Activated naive CD8-positive, alpha-beta T cell treated with anti-CD3 and anti-CD28 coated beads, Interleukin-2, amount 10 ng/mL, durations not matched to agents 7 days and 5 days (primary cell): Measurements from ENCODE around the gene OPA3. TPM values are rescaled to one million over a fixed set of nuclear protein-coding genes. Genes with fewer than 3 reads are reported as not detected.
"Not testable (repeated sequence)": the region's sequence is repeated elsewhere in the genome, so short reads cannot be mapped to it uniquely, and the experiment has no call there.

Experiments used
- ATAC-seq: fragments of 150-1000 bp; cut with Tn5 transposase; one replicate; pipeline ENCODE4 v1.10.0; 2021; ENCODE audit warnings: low read depth, moderate library complexity
- POLR2A ChIA-PET: fragments of 350-600 bp; sonication (Branson Sonifier 250); formaldehyde crosslinking; loops from one replicate; lab custom pipeline; 2021; ENCODE audit warnings: antibody characterized with exemption; lab: Charles Lee
- DNase-seq: peaks from one replicate; pipeline ENCODE4 v3.0.0; 2021
- H3K27ac Mint-ChIP-seq: one replicate; pipeline ENCODE4 v1.8.0; 2022; ENCODE audit warnings: mild to moderate bottlenecking, mixed read lengths
- H3K27me3 Mint-ChIP-seq: one replicate; pipeline ENCODE4 v1.8.0; 2022; ENCODE audit warnings: mild to moderate bottlenecking, moderate library complexity, mixed read lengths
- H3K36me3 Mint-ChIP-seq: one replicate; pipeline ENCODE4 v1.8.0; 2021; ENCODE audit warnings: mild to moderate bottlenecking, mixed read lengths
- H3K4me1 Mint-ChIP-seq: one replicate; pipeline ENCODE4 v1.8.0; 2021; ENCODE audit warnings: mixed read lengths
- H3K4me3 Mint-ChIP-seq: one replicate; pipeline ENCODE4 v1.8.0; 2022; ENCODE audit warnings: mild to moderate bottlenecking, moderate library complexity, mixed read lengths
- H3K9me3 Mint-ChIP-seq: one replicate; pipeline ENCODE4 v1.8.0; 2021; ENCODE audit warnings: mixed read lengths
- total RNA-seq, 2 experiments: library from RNA; stranded (reverse); gene quantifications; one replicate each; pipeline ENCODE4 v1.2.3, GENCODE V29; 2021

OPA3 gene
- total RNA-seq, 2 experiments from 2014 or later = 10.6 to 11.8 TPM

DNA sequence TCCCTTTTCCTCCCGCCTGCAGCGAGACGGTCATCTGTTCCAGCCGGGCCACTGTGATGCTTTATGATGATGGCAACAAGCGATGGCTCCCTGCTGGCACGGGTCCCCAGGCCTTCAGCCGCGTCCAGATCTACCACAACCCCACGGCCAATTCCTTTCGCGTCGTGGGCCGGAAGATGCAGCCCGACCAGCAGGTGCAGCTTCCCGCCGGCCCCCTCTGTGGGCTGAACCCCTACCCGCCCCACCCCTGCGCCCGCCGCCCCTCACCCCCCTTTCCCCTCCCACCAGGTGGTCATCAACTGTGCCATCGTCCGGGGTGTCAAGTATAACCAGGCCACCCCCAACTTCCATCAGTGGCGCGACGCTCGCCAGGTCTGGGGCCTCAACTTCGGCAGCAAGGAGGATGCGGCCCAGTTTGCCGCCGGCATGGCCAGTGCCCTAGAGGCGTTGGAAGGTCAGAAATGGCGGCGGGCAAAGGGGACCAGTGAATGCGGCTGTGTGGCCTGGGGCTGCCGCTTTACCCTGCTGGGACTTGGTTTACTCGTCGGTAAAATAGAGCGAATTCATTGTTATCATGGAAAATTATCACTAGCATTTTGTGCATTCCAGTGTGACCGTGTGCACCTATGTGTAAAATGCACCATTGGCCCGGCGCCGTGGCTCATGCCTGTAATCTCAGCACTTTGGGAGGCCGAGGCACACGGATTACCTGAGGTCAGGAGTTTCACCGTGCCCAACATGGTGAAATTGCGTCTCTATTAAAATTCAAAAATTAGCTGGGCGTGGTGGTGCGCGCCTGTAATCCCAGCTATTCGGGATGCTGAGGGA, 66.7 kb downstream of the OPA3 start:
- ATAC-seq = no peak
- H3K4me1 Mint-ChIP-seq = peaks cover 28% of the 10 kb centered on the region
- H3K36me3 Mint-ChIP-seq = peaks cover 19% of the 10 kb centered on the region
- H3K27me3 Mint-ChIP-seq = no peaks in the 10 kb centered on the region
- H3K27ac Mint-ChIP-seq = peak overlapping the region; percentile 54
- no peaks in the 10 kb centered on the region for H3K9me3 Mint-ChIP-seq
- DNase-seq = no peak
- no peak overlapping the region for H3K4me3 Mint-ChIP-seq
- POLR2A ChIA-PET = no interaction called here

DNA sequence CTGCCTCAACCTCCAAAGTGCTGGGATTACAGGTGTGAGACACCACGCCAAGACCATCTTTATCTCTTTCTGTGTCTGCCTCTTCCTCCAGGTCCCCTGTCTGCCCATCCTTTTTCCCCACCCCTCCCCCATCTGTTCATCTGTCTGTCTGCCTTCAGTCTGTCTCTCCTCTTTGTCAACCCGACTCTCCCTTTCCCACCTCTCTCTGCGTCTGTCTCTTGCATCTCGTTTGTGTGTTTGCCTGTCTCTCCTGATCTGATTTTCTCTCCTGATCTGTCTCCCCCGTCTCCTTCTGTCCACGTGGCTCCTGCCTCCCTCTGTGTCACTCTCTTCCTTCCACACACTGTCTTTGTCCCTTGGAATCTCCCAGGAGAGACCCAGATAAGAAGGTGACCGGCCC, 67.4 kb downstream of the OPA3 start:
- Mint-ChIP-seq H3K36me3 (peaks cover 20% of the 10 kb centered on the region), H3K4me1 (peaks cover 30% of the 10 kb centered on the region), H3K9me3 (no peaks in the 10 kb centered on the region), H3K27me3 (no peaks in the 10 kb centered on the region), H3K27ac (peak overlapping the region; percentile 54), H3K4me3 (no peak overlapping the region)
- DNase-seq (no peak), ATAC-seq (no peak)
- POLR2A ChIA-PET = no interaction called here

DNA sequence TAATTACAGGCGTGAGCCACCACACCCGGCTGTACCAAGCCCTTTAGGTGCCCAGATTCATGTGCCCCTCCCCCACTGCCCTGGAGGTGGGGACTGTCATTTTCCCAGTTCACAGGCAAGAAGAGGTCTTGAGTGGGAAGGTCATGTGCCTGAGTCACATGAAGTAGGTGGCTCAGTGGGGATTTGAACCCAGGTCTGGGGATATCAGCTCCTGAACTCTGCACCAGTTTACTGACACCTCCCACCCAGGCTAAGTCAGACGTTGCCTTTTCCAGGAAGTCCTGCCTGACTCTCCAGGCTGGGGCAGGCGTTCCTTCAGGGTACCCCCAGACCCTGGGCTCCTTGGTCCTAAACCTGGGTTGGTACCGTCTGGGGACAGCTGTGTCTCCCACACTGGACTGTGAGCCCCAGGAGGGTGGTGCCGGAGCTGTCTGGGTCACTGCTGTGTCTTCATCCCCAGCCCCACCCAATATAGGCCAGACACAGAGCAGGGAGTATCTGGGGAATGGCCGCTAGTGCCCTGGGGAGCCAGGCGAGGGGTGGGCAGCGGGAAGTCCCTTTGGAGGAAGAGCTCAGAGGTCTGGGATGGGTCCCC, 68.7 kb downstream of the OPA3 start:
- DNase-seq (no peak), ATAC-seq (peak; percentile 17)
- POLR2A ChIA-PET = interaction anchor here (0.5 to 1.6 kb wide), 5 partner anchors 16 to 176 kb away, joined by 3 to 5 read pairs (median 4); partner anchors contain the start of genes QPCTL and SNRPD2
- Mint-ChIP-seq H3K27me3 (no peaks in the 10 kb centered on the region), H3K27ac (peak overlapping the region; percentile 87), H3K4me3 (peak overlapping the region; percentile 55), H3K4me1 (peaks cover 38% of the 10 kb centered on the region), H3K36me3 (peaks cover 24% of the 10 kb centered on the region), H3K9me3 (no peaks in the 10 kb centered on the region)

DNA sequence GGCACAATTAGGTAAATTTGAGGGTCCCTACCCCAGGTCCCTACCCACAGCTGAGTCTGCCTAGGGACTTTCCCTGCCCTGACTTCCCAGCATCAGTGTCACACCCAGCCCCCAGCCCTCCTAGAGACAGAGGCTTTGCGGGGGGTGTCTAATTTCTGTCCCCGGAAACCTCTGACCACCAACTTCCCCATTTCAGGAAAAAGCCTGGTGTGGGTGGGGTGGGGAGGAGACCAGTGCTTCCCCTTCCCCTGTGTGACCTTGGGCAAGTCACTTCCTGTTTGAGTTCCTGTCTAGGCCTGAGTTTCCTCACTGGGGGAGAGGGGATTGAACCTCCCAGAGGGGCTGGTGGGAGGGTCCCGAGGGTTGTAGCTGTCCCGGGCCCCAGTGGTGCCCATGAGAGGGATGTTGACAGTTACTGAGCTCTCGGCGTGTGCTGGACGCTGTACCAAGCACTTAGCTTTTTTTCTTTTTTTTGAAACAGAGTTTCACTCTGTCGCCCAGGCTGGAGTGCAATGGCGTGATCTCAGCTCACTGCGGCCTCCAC, 69.4 kb downstream of the OPA3 start:
- Mint-ChIP-seq H3K27me3 (no peaks in the 10 kb centered on the region), H3K4me1 (peaks cover 43% of the 10 kb centered on the region), H3K4me3 (peak overlapping the region; percentile 55), H3K27ac (peak overlapping the region; percentile 87), H3K9me3 (no peaks in the 10 kb centered on the region), H3K36me3 (peaks cover 25% of the 10 kb centered on the region)
- POLR2A ChIA-PET = interaction anchor here (0.5 to 1.6 kb wide), 6 partner anchors 9 to 177 kb away, joined by 3 to 5 read pairs (median 4); partner anchors contain the start of genes QPCTL and SNRPD2
- no peak for DNase-seq
- peak; percentile 59 for ATAC-seq

DNA sequence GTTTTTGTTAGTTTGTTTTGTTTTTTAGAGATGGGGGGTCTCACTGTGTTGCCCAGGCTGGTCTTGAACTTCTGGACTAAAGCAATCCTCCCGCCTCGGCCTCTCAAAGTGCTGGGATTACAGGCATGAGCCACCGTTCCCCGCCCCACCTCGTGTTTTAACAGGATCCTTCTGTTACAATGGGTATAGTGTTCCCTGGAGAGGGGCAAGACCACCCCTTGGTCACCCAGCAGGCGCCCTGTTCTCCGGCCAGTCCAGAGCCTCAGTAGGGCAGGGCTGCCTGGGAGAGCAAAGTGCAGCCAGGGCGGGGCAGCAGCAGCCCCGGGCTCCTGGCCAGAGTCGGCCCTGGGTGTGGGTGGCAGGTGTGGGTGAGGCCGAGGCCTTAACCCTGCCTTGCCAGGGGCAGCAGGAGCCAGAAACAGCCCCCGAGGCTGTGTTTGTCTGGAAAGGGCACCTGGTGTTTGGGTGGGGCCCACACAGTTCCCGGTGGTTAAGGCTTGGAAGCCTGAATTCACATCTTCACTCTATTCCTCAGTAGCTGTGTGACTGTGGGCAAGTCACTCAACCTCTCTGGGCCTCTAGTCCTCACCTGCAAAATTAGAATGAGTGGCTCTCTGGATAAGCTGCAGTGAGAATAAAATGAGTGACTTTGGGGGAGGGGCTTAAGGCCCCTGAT, 70.1 kb downstream of the OPA3 start:
- H3K27ac Mint-ChIP-seq = peak overlapping the region; percentile 87
- no peaks in the 10 kb centered on the region for H3K27me3 Mint-ChIP-seq
- POLR2A ChIA-PET = interaction anchor here (0.7 to 1.6 kb wide), 4 partner anchors 8 to 127 kb away, joined by 3 to 5 read pairs (median 4); no protein-coding TSS in a partner anchor
- H3K36me3 Mint-ChIP-seq = peaks cover 27% of the 10 kb centered on the region
- peak overlapping the region; percentile 74 for H3K4me3 Mint-ChIP-seq
- no peaks in the 10 kb centered on the region for H3K9me3 Mint-ChIP-seq
- peaks cover 47% of the 10 kb centered on the region for H3K4me1 Mint-ChIP-seq
- ATAC-seq (peak; percentile 30), DNase-seq (no peak)

DNA sequence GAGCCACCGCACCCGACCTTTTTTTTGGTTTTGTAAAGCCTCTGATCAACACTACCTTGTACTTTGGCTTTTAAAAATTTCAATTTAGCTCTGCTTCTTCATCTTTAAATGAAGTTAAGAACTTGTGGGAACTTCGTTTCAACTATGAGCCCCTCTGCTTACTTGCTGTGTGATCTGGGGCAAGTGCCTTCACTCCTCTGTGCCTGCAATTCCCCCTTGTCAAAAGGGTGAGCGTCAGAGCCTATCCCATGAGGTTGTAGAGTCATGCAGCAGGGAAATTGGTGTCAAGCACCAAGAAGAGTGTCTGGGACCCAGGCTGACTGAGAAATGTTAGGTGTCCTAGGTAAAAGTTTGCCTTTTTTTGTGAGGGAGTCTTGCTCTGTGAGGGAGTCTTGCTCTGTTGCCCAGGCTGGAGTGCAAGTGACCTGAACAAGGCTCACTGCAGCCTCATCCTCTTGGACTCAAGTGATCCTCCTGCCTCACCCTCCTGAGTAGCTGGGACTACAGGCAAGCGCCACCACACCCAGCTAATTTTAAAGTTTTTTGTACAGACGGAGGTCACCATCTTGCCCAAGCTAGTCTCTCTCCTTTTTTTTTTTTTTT, 71.6 kb downstream of the OPA3 start:
- H3K27ac Mint-ChIP-seq = peak overlapping the region; percentile 67
- H3K27me3 Mint-ChIP-seq = no peaks in the 10 kb centered on the region
- H3K4me1 Mint-ChIP-seq = peaks cover 48% of the 10 kb centered on the region
- ATAC-seq (no peak), DNase-seq (no peak)
- POLR2A ChIA-PET = interaction anchor here (0.6 kb wide), 1 partner anchor 18 kb away, joined by 4 read pairs; no protein-coding TSS in a partner anchor
- H3K9me3 Mint-ChIP-seq = no peaks in the 10 kb centered on the region
- H3K36me3 Mint-ChIP-seq = peaks cover 24% of the 10 kb centered on the region
- peak overlapping the region; percentile 23 for H3K4me3 Mint-ChIP-seq

DNA sequence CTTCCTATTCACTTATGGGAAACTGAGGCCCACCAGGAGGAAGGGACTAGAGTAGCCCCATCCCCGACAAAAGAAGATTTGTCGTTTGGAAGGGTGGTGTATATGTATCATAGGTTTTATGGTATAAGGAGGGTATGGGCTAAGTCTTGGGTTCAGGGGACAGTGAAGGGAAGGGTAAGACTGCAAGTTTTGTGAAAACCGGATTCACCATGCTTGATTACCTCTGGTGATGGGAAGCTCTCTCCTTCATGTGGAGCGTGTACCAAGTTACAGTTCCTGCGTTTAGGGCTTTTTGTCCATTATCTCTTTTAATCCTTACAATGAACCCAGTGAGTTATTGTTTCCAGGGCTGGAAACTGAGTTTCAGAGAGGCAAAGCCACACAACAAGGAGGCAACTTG, 73.5 kb downstream of the OPA3 start:
- ATAC-seq (no peak), DNase-seq (no peak)
- peak overlapping the region; percentile 64 for H3K27ac Mint-ChIP-seq
- H3K4me3 Mint-ChIP-seq = peak overlapping the region; percentile 25
- POLR2A ChIA-PET = no interaction called here
- no peaks in the 10 kb centered on the region for H3K27me3 Mint-ChIP-seq
- H3K4me1 Mint-ChIP-seq = peaks cover 46% of the 10 kb centered on the region
- H3K9me3 Mint-ChIP-seq = no peaks in the 10 kb centered on the region
- H3K36me3 Mint-ChIP-seq = peaks cover 17% of the 10 kb centered on the region

DNA sequence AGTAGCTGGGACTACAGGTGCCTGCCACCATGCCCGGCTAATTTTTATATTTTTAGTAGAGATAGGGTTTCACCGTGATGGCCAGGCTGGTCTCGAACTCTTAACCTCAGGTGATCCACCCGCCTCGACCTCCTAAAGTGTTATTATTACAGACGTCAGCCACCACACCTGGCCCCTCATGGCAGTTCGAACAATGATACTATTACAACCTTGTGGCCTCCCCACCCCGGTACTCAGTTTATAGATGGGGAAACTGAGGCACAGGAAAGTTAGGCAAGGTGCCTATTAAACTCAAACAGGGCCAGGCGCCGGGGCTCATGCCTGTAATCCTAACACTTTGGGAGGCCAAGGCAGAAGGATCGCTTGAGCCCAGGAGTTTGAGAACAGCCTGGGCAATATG, 74.2 kb downstream of the OPA3 start:
- POLR2A ChIA-PET, H3K27ac Mint-ChIP-seq, H3K27me3 Mint-ChIP-seq, H3K9me3 Mint-ChIP-seq, ATAC-seq, DNase-seq: not testable (repeated sequence)
- H3K4me3 Mint-ChIP-seq = peak overlapping the region; percentile 47
- peaks cover 17% of the 10 kb centered on the region for H3K36me3 Mint-ChIP-seq
- peaks cover 46% of the 10 kb centered on the region for H3K4me1 Mint-ChIP-seq

DNA sequence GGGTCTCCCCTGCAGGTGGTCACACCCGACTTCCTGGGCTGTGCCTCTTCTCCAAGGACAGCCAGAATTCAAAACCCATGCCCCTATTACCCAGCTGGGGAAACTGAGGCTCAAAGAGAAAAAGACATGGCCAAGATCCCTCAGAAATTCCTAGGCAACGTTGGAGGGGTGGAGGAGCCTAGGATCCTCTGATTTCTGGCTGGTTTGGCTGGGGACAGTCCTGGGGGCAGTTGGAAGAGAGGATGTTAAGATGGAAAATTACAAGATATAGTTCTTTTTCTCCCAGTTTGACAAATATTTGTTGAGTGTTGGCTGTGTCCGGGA, 74.9 kb downstream of the OPA3 start:
- DNase-seq (no peak), ATAC-seq (no peak)
- Mint-ChIP-seq H3K9me3 (no peaks in the 10 kb centered on the region), H3K27ac (peak overlapping the region; percentile 95), H3K36me3 (peaks cover 19% of the 10 kb centered on the region), H3K27me3 (no peaks in the 10 kb centered on the region), H3K4me1 (peaks cover 40% of the 10 kb centered on the region), H3K4me3 (peak overlapping the region; percentile 98)
- POLR2A ChIA-PET = interaction anchor here (1.0 kb wide), 1 partner anchor 12 kb away, joined by 3 read pairs; no protein-coding TSS in a partner anchor

DNA sequence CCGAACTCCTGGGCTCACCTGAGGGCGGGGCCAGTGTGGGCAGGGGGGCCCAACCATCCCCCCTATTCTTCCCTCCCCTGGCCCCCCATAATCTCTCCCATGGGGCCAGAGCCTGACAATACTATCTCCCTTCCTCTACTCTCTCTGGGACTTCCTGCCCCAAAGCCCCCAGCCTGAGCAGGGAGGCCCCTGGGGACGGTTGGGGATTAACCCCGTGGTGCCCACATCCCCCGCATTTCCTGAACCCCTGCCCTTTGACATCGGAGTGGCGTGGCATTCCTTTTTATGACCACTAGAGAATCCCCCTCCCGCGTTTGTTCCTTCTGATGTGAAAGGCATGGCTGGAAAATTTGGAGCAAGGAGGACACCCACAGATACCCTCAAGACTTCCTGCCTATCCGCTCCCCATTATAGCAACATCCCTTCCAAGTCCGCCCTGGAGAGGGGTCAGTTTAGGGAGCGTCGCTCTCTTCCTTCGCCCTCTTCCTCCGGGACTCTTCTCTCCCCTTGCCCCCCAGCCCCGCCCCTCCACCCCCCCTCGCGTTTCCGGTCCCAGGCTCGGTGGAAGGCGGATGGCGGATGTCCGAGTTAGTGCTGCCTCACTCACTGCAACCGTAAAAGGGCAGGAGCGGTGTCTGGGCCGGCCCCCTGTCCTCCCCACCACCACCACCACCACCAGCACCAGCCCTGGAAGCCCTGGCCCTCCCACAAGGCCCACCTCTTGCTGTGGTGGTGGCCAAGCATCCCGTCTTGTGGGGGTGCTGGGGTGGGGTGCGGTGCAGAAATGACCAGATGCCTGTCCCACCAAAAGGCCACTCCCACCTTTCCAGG, 75.5 kb downstream of the OPA3 start:
- POLR2A ChIA-PET = interaction anchor here (0.9 to 1.9 kb wide), 7 partner anchors 10 to 183 kb away, joined by 3 to 16 read pairs (median 5); partner anchors contain the start of genes EML2, PPM1N, QPCTL and SNRPD2
- ATAC-seq (no peak), DNase-seq (peak; percentile 60)
- Mint-ChIP-seq H3K36me3 (peaks cover 18% of the 10 kb centered on the region), H3K27me3 (no peaks in the 10 kb centered on the region), H3K4me3 (peak overlapping the region; percentile 98), H3K9me3 (no peaks in the 10 kb centered on the region), H3K4me1 (peaks cover 39% of the 10 kb centered on the region), H3K27ac (peak overlapping the region; percentile 95)

DNA sequence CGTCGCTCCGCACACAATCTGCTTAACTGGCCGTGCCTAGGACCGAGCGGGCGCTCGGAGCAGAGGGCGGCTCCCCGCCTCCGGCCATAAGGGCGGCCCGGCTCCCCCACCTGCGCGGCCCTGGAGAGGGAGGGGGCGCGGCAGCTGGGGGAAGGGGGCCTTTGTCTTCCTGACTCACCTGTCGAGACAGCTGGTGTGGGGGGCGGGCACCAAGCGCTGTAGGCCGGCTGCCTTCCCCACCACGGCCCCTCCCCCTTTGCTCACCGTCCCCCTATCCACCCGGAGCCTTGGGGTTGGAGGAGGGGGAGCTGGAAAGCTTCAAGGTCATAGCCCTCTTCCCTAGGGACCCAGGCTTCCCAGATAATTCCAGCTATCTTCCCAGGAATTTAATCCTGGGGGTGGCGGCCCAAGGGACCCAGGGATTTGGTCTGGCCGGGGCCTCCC, 76.2 kb downstream of the OPA3 start:
- Mint-ChIP-seq H3K27ac (peak overlapping the region; percentile 95), H3K36me3 (peaks cover 17% of the 10 kb centered on the region), H3K4me1 (peaks cover 37% of the 10 kb centered on the region), H3K4me3 (peak overlapping the region; percentile 98), H3K27me3 (no peaks in the 10 kb centered on the region), H3K9me3 (no peaks in the 10 kb centered on the region)
- POLR2A ChIA-PET = interaction anchor here (0.6 to 1.9 kb wide), 9 partner anchors 9 to 184 kb away, joined by 3 to 16 read pairs (median 4); partner anchors contain the start of genes EML2, OPA3, PPM1N and QPCTL
- DNase-seq (peak; percentile 64), ATAC-seq (no peak)
